Karpas-422 (cell line): ENCODE data around the gene RNF128. TPM values are rescaled to one million over a fixed set of nuclear protein-coding genes. Genes with fewer than 3 reads are reported as not detected.

ENCODE experiments used
- DNase-seq: peaks from one replicate; pipeline ENCODE4 v3.0.0-alpha.2; 2015
- H2AFZ ChIP-seq: fragments of 200-600 bp; sonication (generic); 2 replicates; pipeline ENCODE4 v1.6.1; 2014; ENCODE audit warnings: antibody characterized with exemption, low read length, mixed read lengths
- H3K27ac ChIP-seq: fragments of 200-600 bp; sonication (generic); 2 replicates; pipeline ENCODE4 v1.5.1; 2014; ENCODE audit warnings: mild to moderate bottlenecking, low read length, moderate library complexity
- H3K27me3 ChIP-seq: fragments of 200-600 bp; sonication (generic); 2 replicates; pipeline ENCODE4 v1.6.1; 2014; ENCODE audit warnings: low read length, mixed read lengths
- H3K36me3 ChIP-seq: fragments of 200-600 bp; sonication (generic); 2 replicates; pipeline ENCODE4 v1.6.1; 2014; ENCODE audit warnings: low read length, mixed read lengths; ENCODE audit not compliant: insufficient read depth
- H3K4me1 ChIP-seq: fragments of 200-600 bp; sonication (generic); 2 replicates; pipeline ENCODE4 v1.6.1; 2014; ENCODE audit warnings: mild to moderate bottlenecking, low read length, mixed read lengths
- H3K4me2 ChIP-seq: fragments of 200-600 bp; sonication (generic); 2 replicates; pipeline ENCODE4 v1.6.1; 2014; ENCODE audit warnings: low read length, low read depth, mild to moderate bottlenecking; ENCODE audit not compliant: poor library complexity, severe bottlenecking
- H3K4me3 ChIP-seq: fragments of 200-600 bp; sonication (generic); 2 replicates; pipeline ENCODE4 v1.5.1; 2014; ENCODE audit warnings: mild to moderate bottlenecking, antibody characterized with exemption, low read length, mixed read lengths
- H3K79me2 ChIP-seq: fragments of 200-600 bp; sonication (generic); 2 replicates; pipeline ENCODE4 v1.6.1; 2014; ENCODE audit warnings: mild to moderate bottlenecking, low read length, mixed read lengths
- H3K9ac ChIP-seq: fragments of 200-600 bp; sonication (generic); 2 replicates; pipeline ENCODE4 v1.6.0; 2014; ENCODE audit warnings: low read length
- H3K9me2 ChIP-seq: fragments of 200-600 bp; sonication (generic), shearing (Covaris generic); replicated peaks from 2 replicates; pipeline ENCODE4 v1.6.0; 2014; ENCODE audit warnings: mild to moderate bottlenecking, low read length, moderate library complexity; ENCODE audit not compliant: insufficient read depth
- H3K9me3 ChIP-seq: fragments of 300-700, 200-600 bp; sonication (generic); 2 replicates; pipeline ENCODE4 v1.6.1; 2014; ENCODE audit warnings: low read length, mixed read lengths
- H4K20me1 ChIP-seq: fragments of 200-600 bp; sonication (generic); 2 replicates; pipeline ENCODE4 v1.6.1; 2014; ENCODE audit warnings: mild to moderate bottlenecking, antibody characterized with exemption, low read length, low read depth; ENCODE audit not compliant: insufficient read depth
- total RNA-seq: library from RNA; depleted of rRNA; stranded (reverse); fragments of >200 nt; shearing (Covaris generic); gene quantifications from 2 replicates; pipeline ENCODE4 v1.2.3, GENCODE V29; 2014; ENCODE audit warnings: low replicate concordance; rRNA removed

Gene RNF128, protein sequence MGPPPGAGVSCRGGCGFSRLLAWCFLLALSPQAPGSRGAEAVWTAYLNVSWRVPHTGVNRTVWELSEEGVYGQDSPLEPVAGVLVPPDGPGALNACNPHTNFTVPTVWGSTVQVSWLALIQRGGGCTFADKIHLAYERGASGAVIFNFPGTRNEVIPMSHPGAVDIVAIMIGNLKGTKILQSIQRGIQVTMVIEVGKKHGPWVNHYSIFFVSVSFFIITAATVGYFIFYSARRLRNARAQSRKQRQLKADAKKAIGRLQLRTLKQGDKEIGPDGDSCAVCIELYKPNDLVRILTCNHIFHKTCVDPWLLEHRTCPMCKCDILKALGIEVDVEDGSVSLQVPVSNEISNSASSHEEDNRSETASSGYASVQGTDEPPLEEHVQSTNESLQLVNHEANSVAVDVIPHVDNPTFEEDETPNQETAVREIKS
- total RNA-seq, result not detected in 2 replicates

DNA sequence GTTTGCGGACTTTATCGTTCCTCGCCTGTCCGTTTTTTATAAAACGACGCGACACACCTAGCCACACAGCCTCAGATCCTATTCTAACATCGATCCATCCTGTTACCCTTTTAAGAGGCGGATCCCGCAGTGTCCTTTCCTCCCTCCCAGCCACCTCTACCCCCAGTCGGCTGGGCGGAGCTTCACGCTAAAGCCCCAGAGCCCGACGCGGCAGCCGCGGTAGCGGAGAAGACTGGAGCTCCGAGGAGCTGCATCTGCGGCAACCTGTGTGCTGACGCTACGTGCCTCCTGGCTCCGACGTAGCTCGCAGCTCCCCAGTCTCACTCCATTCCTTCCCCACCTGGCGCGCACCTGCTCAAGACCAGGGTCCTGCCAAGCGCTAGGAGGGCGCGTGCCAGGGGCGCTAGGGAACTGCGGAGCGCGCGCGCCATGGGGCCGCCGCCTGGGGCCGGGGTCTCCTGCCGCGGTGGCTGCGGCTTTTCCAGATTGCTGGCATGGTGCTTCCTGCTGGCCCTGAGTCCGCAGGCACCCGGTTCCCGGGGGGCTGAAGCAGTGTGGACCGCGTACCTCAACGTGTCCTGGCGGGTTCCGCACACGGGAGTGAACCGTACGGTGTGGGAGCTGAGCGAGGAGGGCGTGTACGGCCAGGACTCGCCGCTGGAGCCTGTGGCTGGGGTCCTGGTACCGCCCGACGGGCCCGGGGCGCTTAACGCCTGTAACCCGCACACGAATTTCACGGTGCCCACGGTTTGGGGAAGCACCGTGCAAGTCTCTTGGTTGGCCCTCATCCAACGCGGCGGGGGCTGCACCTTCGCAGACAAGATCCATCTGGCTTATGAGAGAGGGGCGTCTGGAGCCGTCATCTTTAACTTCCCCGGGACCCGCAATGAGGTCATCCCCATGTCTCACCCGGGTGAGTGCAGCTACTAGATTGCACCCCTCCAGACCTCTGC, at the start of gene RNF128:
TSS of gene RNF128 (plus strand) at position 217 of the 953 bp plus-strand sequence. CDS start at position 430, 213 bp downstream.
- H3K27me3 ChIP-seq, result no peaks in the 10 kb centered on the region
- DNase-seq, result no peak
- H2AFZ ChIP-seq, result no peak within 1 kb of the TSS
- H4K20me1 ChIP-seq, result no peaks in the 10 kb centered on the region
- H3K4me2 ChIP-seq, result no peak within 1 kb of the TSS
- H3K27ac ChIP-seq, result no peak within 1 kb of the TSS
- no peaks in the 10 kb centered on the region for H3K79me2 ChIP-seq
- H3K4me3 ChIP-seq, result no peak within 1 kb of the TSS
- no peaks in the 10 kb centered on the region for H3K9me3 ChIP-seq
- H3K4me1 ChIP-seq, result no peaks in the 10 kb centered on the region
- no peaks in the 10 kb centered on the region for H3K9me2 ChIP-seq
- H3K36me3 ChIP-seq, result no peaks in the 10 kb centered on the region
- no peak within 1 kb of the TSS for H3K9ac ChIP-seq

DNA sequence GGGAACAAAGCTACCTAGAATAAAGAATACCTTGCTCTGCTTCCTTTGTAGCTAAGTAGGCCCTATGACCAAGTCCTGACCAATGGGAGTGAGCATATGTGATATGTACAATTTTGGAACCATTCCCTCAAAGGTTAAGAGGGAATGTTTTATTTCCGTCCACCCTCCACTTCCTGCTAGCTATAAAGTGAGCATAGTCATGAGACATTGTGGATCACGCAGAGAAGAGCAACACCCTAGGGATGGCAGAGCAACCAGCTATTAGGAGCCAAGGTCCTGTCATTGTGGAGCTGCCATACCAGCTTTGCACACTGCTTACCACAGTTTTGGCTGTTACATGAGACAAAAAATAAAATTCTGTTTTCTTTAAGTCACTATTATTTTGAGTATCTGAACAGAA, 45.8 kb upstream of the RNF128 start:
- no peaks in the 10 kb centered on the region for H4K20me1 ChIP-seq
- no peaks in the 10 kb centered on the region for H3K9me3 ChIP-seq
- H3K27ac ChIP-seq, result no peak overlapping the region
- H3K4me1 ChIP-seq, result no peaks in the 10 kb centered on the region
- H2AFZ ChIP-seq, result no peak overlapping the region
- H3K36me3 ChIP-seq, result no peaks in the 10 kb centered on the region
- H3K79me2 ChIP-seq, result no peaks in the 10 kb centered on the region
- H3K4me2 ChIP-seq, result no peak overlapping the region
- no peak overlapping the region for H3K4me3 ChIP-seq
- no peaks in the 10 kb centered on the region for H3K27me3 ChIP-seq
- no peak for DNase-seq
- no peaks in the 10 kb centered on the region for H3K9me2 ChIP-seq
- H3K9ac ChIP-seq, result no peak overlapping the region

DNA sequence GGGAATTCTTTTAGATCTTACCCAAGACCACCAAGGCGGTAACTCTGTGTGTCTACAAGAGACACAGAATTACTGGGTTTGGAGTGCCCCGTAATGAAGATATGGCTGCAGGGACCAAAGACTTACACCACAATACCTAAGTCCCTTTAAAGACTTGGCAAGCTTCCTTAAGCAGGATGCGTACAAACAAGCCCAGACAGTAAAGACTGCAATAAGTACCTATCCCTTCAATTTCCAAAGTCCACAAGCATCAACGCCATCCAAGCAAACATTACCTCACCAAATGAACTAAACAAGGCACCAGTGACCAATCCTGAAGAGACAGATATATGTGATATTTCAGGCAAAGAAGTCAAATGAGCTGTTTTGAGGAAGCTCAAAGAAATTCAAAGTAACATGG, 42.3 kb upstream of the RNF128 start:
- no peaks in the 10 kb centered on the region for H3K9me3 ChIP-seq
- no peaks in the 10 kb centered on the region for H3K79me2 ChIP-seq
- no peak overlapping the region for H3K4me3 ChIP-seq

DNA sequence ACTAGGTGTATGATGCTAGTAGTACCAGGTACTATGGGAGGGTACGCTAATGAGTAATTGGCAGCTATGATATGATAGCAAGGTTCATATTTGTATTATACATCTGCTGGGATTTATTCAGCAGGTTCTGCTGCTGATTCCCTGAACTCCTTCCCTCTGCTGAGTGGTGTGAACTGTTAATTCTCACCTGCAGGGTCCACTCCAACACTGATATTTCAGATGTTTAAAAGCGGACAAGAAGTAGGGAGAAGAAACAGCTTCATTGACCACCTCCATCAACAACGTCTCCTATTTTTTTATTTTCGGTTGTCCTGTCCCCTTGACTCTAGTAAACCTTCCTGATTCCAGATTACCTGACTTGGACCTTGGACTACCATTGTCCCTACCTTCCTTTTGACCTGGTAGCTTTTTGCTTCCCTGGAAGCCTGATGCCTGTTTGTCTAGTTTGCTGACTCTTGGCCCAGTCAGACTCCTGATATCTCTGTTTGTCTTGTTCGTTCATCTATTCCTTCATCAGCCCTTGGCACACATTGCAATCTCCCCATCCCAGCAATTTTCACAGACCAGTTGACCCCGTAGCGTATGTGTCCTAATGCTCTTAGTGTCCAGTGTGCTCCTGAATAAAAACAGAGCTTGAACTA, 34.0 kb upstream of the RNF128 start:
- H3K9me3 ChIP-seq, result no peaks in the 10 kb centered on the region
- H3K27me3 ChIP-seq, result no peaks in the 10 kb centered on the region
- no peaks in the 10 kb centered on the region for H4K20me1 ChIP-seq
- H2AFZ ChIP-seq, result no peak overlapping the region
- H3K9me2 ChIP-seq, result no peaks in the 10 kb centered on the region
- DNase-seq, result no peak
- no peak overlapping the region for H3K4me2 ChIP-seq
- H3K4me1 ChIP-seq, result no peaks in the 10 kb centered on the region
- no peaks in the 10 kb centered on the region for H3K79me2 ChIP-seq
- H3K9ac ChIP-seq, result no peak overlapping the region
- no peak overlapping the region for H3K27ac ChIP-seq
- no peak overlapping the region for H3K4me3 ChIP-seq
- no peaks in the 10 kb centered on the region for H3K36me3 ChIP-seq

More for the DNA sequence above, 42.3 kb upstream of the RNF128 start:
- H4K20me1 ChIP-seq, result no peaks in the 10 kb centered on the region
- no peaks in the 10 kb centered on the region for H3K4me1 ChIP-seq
- no peak overlapping the region for H3K27ac ChIP-seq
- no peak overlapping the region for H3K4me2 ChIP-seq
- H3K36me3 ChIP-seq, result no peaks in the 10 kb centered on the region
- no peaks in the 10 kb centered on the region for H3K27me3 ChIP-seq
- no peak overlapping the region for H2AFZ ChIP-seq
- no peaks in the 10 kb centered on the region for H3K9me2 ChIP-seq
- no peak overlapping the region for H3K9ac ChIP-seq
- DNase-seq, result no peak

DNA sequence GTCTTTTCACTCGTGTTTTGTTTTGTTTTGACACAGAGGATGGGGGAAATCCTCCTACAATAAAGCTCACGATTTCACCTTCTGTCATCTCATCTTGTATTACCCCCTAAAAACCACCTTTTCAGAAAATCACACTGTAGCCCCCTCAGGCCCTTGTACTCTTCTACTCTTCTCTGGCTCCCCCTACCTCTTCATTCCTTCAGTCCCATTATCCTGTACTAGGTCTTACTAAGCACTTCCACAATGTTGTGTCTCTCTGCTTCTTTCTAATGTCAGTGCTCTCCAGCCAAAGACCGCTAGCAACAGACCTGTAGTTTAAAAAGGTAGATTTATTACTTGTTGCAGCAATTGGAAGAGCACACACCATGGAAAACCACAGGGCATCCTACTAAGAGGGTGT, 30.0 kb upstream of the RNF128 start:
- no peak overlapping the region for H3K4me3 ChIP-seq
- H2AFZ ChIP-seq, result no peak overlapping the region
- H4K20me1 ChIP-seq, result no peaks in the 10 kb centered on the region
- no peaks in the 10 kb centered on the region for H3K36me3 ChIP-seq
- H3K27ac ChIP-seq, result no peak overlapping the region
- DNase-seq, result no peak
- H3K79me2 ChIP-seq, result no peaks in the 10 kb centered on the region
- H3K9me2 ChIP-seq, result no peaks in the 10 kb centered on the region
- H3K9me3 ChIP-seq, result no peaks in the 10 kb centered on the region
- no peaks in the 10 kb centered on the region for H3K27me3 ChIP-seq
- no peak overlapping the region for H3K4me2 ChIP-seq
- no peak overlapping the region for H3K9ac ChIP-seq
- no peaks in the 10 kb centered on the region for H3K4me1 ChIP-seq

DNA sequence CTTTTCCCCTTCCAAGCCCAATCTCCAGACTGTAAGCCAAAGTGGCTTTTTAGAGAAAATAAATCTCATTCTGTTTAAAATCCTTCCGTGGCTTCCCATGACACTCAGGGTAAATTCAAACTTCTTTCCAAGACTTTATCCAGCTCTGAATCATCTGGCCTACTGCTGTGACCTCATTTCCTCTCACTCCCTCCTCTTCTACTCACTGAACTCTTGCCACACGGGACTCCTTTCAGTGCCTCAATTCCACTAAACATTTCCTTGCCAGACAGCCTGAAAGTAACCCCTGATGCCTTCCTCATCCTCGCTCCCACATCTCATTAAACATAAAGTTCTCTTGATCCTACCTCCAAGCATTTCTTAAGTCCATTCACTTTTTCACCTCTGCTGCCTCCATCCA, 27.8 kb upstream of the RNF128 start:
- Histone ChIP-seq H3K27me3 (no peaks in the 10 kb centered on the region), H3K4me3 (no peak overlapping the region), H3K9me3 (no peaks in the 10 kb centered on the region), H3K4me1 (no peaks in the 10 kb centered on the region), H4K20me1 (no peaks in the 10 kb centered on the region), H3K36me3 (no peaks in the 10 kb centered on the region), H3K79me2 (no peaks in the 10 kb centered on the region), H2AFZ (no peak overlapping the region), H3K27ac (no peak overlapping the region), H3K9ac (no peak overlapping the region), H3K9me2 (no peaks in the 10 kb centered on the region), H3K4me2 (no peak overlapping the region)
- no peak for DNase-seq

DNA sequence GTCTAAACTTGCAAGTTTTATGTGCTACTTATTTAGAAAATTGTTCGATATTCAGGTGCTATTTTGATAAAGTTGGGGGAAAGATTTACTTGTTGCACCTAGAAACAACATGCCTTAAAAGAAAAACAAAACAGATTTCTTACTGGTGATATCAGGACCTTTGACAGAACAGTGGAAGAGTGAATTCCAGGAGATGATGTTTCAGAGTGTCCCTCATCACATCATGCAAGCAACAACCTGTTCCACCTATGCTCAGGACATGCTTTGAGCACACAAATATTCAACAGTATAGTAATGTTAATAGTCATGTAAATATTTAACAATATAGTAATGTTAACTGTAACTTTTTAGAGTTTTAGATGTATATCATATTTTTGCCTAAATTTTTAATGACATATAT, 23.9 kb upstream of the RNF128 start:
- Histone ChIP-seq H3K9me2 (no peaks in the 10 kb centered on the region), H3K27ac (no peak overlapping the region), H4K20me1 (no peaks in the 10 kb centered on the region), H3K4me2 (no peak overlapping the region), H3K4me3 (no peak overlapping the region), H3K27me3 (no peaks in the 10 kb centered on the region), H3K36me3 (no peaks in the 10 kb centered on the region), H3K79me2 (no peaks in the 10 kb centered on the region), H3K9me3 (no peaks in the 10 kb centered on the region), H3K9ac (no peak overlapping the region), H3K4me1 (no peaks in the 10 kb centered on the region), H2AFZ (no peak overlapping the region)
- no peak for DNase-seq

DNA sequence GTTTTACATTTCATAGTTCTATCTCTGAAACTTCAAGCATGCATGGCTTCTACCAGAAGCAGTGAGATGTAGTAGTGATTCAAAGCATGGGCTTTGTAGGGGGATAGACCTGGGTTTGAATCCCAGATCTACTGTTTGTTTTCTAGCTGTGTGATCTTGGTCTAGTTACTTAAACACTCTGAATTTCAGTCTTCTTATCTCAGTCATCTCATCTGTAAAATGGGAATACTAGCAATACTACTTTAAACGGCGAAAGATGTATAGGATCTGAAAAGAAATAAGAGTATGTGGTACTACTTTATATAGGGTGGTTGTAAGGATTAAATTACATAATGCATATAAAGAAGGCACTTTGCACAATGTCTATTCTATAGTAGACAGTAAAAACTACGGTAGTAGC, 20.0 kb upstream of the RNF128 start:
- no peaks in the 10 kb centered on the region for H3K9me2 ChIP-seq

More for the DNA sequence above, 20.0 kb upstream of the RNF128 start:
- no peaks in the 10 kb centered on the region for H3K9me3 ChIP-seq
- DNase-seq, result no peak
- H3K79me2 ChIP-seq, result no peaks in the 10 kb centered on the region
- no peak overlapping the region for H3K27ac ChIP-seq
- H3K36me3 ChIP-seq, result no peaks in the 10 kb centered on the region
- H3K9ac ChIP-seq, result no peak overlapping the region
- no peaks in the 10 kb centered on the region for H4K20me1 ChIP-seq
- H3K4me2 ChIP-seq, result no peak overlapping the region
- no peaks in the 10 kb centered on the region for H3K27me3 ChIP-seq
- H2AFZ ChIP-seq, result no peak overlapping the region
- H3K4me1 ChIP-seq, result no peaks in the 10 kb centered on the region
- H3K4me3 ChIP-seq, result no peak overlapping the region
